Activated naive CD8-positive, alpha-beta T cell treated with anti-CD3 and anti-CD28 coated beads, Interleukin-2, amount 50 U/mL, for 16 hours (primary cell): ENCODE data around the gene GALR3.
"Not testable (repeated sequence)": the region's sequence is repeated elsewhere in the genome, so short reads cannot be mapped to it uniquely, and the experiment has no call there.

ENCODE experiments used
- DNase-seq: peaks from one replicate; pipeline ENCODE4 v3.0.0-alpha.2; 2020; ENCODE audit warnings: low read depth, low spot score

Gene GALR3, protein sequence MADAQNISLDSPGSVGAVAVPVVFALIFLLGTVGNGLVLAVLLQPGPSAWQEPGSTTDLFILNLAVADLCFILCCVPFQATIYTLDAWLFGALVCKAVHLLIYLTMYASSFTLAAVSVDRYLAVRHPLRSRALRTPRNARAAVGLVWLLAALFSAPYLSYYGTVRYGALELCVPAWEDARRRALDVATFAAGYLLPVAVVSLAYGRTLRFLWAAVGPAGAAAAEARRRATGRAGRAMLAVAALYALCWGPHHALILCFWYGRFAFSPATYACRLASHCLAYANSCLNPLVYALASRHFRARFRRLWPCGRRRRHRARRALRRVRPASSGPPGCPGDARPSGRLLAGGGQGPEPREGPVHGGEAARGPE

GRCh38 chr22:37823134-37823985, at the start of gene GALR3:
TSS of gene GALR3 (plus strand) at chr22:37823382. CDS start at chr22:37823407, 25 bp downstream.
- DNase-seq: no peak

DNA sequence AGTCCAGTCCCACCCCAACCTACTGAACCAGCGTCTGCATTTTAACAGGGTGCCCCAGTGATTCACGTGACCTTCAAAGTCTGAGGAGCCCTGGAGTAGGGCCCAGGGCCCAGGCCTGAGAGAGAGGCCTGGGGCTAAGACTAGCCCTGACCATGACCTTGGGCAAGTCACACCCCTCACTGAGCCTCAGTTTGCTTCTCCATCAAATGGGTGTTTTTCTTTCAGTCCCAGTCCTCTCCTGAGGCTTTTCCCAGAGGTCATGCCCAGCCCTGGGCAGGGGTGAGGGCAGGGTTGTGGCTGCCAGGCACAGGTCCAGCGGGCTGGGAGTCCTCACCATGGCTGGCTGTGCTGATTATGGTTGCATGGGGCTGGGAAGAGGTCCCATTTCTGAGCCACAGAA, 48.5 kb upstream of the GALR3 start:
- no peak for DNase-seq

DNA sequence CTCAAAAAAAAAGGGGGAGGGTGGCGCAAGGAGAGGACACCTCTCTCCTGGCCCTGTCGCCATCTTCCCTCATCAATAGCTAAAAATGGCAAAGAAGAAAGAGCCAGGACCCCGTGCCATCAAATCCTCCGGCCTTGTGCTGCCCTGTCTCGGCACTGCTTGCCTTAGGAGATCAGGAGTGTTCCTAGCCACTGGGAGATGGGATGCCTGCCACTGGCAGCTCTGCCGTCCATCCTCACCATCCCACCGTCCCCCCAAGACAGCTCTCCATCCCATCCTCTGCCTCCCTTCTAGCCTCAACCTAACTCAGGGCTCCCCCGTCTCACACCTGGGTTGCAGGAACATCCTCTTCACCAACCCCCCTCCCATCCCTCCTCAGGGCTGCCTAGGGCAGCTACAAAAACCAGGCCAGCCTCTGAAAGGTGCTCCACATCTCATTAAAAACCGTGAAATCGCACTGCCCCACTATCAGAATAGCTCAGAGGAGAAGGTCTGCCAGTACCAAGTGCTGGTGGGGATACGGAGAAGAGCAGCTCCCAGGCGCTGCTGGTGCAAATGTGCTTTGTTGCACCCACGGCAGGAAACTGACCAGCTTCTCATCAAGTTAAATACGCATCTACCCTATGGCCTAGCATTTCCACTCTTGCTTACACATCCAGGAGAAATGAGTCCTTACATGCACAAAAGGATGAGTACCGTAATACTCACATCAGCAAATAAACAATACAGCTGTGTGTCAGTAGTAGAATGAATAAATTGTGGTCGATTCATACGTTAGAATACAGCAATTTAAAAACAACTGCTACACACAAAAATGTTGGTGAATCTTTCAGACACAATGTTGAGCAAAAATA, 47.2 kb upstream of the GALR3 start:
- no peak for DNase-seq

GRCh38 chr22:37776639-37777005, 46.6 kb upstream of the GALR3 start:
- DNase-seq: no peak

- no peak for DNase-seq
Measured at GRCh38 chr22:37777122-37777687, 46.0 kb upstream of the GALR3 start.

DNA sequence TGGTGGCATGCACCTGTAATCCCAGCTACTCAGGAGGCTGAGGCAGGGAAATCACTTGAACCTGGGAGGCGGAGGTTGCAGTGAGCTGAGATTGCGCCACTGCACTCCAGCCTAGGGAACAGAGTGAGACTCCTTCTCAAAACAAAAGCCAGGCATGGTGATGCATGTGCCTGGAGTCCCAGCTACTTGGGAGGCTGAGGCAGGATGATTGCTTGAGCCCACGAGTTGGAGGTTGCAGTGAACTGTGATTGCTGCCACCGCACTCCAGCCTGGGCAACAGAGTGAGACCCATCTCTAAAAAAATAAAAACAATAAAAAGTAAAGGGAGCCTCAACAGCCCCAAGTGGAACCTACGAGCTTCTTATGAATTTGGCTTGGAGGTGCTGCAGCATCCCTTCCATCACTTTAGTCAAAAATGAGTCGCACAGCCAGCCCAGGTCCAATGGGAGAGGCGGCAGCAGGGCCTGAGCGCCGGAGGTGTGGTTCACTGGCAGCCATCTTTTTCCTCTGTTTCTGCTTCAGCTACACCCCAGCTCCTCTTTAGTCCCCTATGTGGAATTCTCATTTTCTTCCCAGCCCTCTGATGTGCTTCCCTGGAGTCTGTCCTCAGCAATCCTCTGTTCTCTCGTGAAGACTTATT, 44.7 kb upstream of the GALR3 start:
- DNase-seq: no peak

DNA sequence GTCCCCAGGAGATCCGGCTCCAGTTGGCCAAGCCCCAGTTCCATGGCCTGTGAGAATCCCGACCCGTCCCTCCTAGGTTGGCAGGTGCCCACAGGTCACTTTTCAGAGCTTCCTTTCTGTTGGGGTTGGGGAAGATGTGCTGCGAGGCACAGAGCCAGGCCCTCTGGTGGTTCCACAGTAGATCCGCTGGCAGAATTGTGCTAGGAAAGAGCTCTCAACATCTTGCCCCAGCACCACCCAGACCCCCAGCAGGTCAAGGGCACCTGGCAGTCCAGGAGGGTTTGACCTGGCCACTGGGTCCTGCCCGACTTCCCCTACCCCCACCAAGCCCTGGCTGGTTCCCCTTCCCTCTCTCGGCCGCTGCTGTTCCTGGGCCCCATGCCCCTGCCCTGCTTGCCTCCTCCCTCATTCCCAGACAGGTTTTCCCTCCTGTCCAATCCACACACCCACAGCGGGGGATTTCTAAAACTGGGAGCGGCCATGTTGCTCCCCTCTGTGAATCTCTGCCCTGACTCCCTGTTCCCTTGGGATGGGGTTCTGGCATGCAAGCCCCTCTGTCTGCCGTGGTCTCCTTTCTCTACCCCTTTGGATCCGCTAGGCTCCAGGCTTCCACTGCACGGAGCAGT, 41.6 kb upstream of the GALR3 start:
- DNase-seq: no peak

DNA sequence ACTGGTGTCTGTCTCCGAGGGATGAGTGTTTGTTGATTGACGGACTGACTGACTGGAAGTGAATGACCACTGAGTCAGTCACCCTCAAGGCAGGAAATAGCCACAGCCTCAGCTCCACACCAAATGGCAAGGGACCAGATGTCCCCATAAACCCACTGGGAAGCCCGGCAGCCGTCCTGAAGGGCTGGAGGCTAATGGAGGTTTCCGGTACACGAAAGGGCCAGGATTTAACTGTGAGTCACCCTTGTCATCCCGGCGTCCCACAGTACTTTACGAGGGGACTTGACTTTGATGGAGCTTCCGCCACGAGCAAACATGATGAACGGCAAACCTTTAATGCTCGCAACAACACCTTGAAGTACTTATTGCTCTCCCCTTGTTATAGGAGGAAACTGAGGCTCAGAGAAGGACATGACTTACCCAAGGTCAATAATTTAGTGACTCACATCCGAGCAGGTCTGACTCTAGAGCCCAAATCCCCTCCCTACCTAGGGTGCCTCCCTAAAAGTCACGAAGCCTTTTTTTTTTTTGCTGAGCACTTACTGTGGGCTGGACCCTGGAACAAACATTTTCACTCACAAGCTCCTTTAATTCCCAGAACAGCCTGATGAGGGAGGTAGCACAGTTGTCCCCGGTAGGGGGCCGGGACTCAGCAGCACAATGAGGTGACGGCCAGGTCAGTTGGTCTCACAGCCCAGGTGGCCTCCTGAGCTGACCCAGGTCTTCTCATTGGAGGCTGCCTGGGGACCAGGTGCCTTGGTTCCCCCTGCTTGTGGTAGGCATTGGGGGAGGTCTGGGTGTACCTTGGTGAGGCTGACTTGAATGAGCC, 40.6 kb upstream of the GALR3 start:
- no peak for DNase-seq

DNA sequence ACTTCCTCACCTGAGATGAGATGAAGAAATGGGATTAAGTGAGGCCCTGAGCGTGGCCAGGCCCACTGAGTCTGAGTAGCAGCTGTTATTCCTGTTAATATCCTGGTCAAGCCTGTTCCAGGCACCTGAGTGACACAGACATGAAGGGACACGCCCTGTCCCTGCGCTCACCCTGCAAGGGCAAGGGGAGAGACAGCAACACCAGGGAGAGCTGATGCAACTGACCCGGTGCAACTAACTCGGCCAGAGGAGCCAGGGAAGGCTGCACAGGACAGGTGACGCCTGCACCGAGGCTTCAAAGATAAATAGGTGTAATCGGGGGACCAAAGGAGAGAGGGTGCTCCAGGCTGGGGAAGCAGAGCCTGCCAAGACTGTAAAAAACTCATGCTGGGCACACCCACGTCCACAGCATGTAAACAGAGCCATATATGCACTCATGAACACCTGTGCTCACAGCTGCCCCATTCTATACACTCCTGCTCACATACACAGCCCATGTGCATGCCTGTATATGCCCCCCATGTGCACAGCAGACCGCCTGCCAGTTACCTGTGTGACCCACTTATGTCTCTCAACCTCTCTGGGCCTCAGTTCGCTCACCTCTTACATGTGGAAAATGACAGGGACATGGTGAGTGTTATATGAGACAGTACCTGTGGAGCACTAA, 38.2 kb upstream of the GALR3 start:
- DNase-seq: no peak

- DNase-seq: no peak
Measured at GRCh38 chr22:37790234-37790633, 32.9 kb upstream of the GALR3 start.

- DNase-seq: no peak
Measured at GRCh38 chr22:37792494-37792893, 30.7 kb upstream of the GALR3 start.

GRCh38 chr22:37794376-37794775, 28.8 kb upstream of the GALR3 start:
- DNase-seq: no peak

DNA sequence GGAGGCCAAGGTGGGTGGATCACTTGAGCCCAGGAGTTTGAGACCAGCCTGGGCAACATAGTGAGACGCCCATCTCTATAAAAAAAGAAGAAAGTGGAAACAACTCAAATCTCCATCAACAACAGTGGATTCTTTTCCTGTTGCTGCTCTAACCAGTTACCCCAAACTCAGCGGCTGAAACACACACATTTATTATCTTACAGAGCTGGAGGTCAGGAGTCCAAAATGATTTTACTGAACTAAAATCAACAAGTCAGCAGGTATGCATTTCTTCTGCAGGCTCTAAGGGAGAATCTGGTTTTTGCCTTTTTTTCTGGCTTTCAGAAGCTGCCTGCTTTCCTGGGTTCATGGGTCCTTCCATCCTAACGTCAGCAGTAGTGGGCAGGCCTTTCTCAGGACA, 27.1 kb upstream of the GALR3 start:
- no peak for DNase-seq

DNA sequence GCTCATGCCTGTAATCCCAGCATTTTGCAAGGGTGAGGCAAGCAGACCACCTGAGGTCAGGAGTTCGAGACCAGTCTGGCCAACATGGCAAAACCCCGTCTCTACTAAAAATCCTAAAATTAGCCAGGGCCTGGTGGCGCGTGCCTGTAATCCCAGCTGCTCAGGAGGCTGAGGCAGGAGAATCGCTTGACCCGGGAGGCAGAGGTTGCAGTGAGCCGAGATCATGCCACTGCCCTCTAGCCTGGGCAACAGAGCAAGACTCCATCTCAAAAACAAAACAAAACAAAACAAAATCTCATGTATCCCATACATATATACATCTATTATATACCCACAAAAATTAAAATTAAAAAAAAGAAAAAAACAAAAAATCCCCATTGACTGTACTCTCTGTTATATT, 25.9 kb upstream of the GALR3 start:
- DNase-seq: not testable (repeated sequence)

DNA sequence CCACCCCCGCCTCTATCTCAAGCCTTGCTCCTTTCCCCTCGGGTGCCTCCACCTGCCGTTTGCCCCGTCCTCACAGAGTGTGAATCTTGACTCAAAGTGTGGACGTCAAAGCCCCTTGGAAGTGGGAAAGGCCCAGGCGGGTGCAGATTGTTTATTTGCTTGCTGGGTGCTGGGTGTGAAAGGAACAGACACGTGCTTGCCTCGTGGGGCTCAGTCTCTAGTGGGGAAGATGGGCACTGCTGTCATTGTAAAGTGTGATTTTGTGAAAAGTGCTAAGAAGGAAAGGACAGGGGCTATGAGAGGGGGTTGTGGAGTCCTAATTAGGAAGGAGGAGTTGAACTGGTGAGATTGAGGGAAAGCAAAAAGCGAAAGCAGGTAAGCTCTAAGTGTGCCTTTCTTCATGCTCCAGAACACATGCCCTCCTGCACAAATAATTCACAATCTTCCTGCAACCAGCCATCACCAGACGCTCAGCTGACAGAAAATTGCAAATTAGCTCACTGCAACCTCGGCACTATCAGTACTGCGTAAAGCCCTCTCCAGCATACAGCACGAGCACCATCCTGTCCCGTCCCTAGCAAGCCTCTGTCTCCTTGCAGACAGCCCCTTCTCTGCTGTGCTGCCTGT, 25.2 kb upstream of the GALR3 start:
- no peak for DNase-seq

DNA sequence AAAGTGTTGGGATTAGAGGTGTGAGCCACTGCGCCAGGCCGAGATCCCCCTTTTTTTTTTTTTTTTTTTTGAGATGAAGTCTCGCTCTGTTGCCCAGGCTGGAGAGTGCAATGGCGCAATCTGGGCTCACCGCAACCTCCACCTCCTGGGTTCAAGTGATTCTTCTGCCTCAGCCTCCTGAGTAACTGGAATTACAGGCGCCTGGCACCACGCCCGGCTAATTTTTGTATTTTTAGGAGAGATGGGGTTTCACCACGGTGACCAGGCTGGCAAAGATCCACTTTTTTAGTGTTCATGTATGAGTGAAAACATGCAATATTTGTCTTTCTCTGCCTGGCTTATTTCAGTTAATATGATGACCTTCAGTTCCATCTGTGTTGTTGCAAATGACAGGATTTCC, 23.2 kb upstream of the GALR3 start:
- DNase-seq: not testable (repeated sequence)

DNA sequence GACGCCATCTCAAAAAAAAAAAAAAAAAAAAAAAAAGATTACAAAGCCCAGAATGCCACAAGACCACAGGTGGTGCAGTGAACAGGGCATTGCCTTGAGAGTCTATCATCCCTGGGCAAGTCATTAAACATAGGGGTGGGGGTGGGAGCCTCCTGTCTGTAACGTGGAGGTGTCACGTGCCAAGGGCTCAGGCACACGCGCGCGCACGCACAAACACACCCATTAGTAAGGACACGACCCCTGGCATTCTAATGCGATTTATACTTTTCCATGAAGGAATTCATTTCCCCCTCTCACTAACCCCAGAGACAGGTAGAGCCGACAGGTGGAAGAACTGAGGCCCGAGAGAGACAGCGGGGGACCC, 21.3 kb upstream of the GALR3 start:
- no peak for DNase-seq

DNA sequence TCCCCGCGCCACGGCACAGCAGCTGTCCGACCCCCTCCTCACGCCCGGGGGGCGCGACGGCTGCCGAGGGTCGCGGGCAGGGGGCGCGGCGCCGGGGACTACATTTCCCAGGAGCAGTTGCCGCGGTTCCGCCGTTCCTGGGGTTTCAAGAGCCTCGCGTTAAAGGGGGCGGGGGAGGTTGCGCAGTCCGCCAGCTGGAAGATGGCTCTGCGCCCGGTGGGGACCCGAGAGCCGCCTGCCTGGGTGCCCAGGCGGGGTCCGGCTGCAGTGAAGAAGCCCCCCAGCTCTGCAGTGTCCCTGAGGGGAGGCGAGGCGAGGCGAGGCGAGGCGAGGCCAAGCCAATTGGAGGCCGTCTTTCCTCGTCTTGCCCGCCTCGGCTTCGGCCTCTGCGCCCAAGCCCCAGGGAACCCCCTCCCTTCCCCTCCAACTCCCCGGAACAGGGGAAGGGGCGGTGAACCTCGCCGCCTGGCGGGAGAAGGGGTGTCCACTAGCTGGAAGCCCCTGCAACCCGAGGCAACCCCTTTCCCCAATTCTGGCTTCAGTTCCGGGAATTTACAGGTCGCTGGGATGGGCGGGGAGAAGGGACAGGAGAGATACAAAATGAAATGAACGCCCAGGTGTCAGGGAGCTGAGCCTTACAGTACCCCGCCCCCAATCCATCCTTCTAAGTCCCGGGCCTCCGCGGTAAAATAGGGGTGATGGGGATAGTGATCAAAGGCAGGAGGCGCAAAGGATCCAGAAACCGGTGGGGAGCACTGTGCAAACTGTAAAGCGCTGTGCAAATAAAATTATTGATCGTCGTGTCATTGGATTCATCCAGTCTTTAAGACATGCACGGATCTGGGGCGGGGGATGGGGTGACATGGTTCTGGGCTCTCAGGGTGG, 20.6 kb upstream of the GALR3 start:
- DNase-seq: no peak
